AG08396 (cell line): ENCODE data around the gene EHHADH.
"Not testable (repeated sequence)": the region's sequence is repeated elsewhere in the genome, so short reads cannot be mapped to it uniquely, and the experiment has no call there.

Experiments used
- DNase-seq: peaks from one replicate; pipeline ENCODE4 v3.0.0; 2012; ENCODE audit warnings: low spot score, mixed read lengths

EHHADH gene

GRCh38 chr3:185253645-185254410 lies at the start of gene EHHADH:
TSS of gene EHHADH (minus strand) at chr3:185254049. CDS start at chr3:185254022, 27 bp downstream.
- peak; percentile 90 for DNase-seq

GRCh38 chr3:185299918-185300426 lies 46.1 kb upstream of the EHHADH start:
- not testable (repeated sequence) for DNase-seq

GRCh38 chr3:185297867-185298266 lies 44.0 kb upstream of the EHHADH start:
- DNase-seq = no peak

GRCh38 chr3:185292238-185292637 lies 38.4 kb upstream of the EHHADH start:
- no peak for DNase-seq

- no peak for DNase-seq
Observed at GRCh38 chr3:185290266-185290665, 36.4 kb upstream of the EHHADH start.

- no peak for DNase-seq
Observed at GRCh38 chr3:185283374-185283935, 29.6 kb upstream of the EHHADH start.

GRCh38 chr3:185282696-185283373 lies 29.0 kb upstream of the EHHADH start:
- DNase-seq = peak; percentile 96

GRCh38 chr3:185280572-185281365 lies 26.9 kb upstream of the EHHADH start:
- DNase-seq = peak; percentile 55

GRCh38 chr3:185279587-185280138 lies 25.8 kb upstream of the EHHADH start:
- DNase-seq = no peak

- DNase-seq = no peak
Observed at GRCh38 chr3:185276415-185276814, 22.6 kb upstream of the EHHADH start.

- no peak for DNase-seq
Observed at GRCh38 chr3:185272033-185272432, 18.2 kb upstream of the EHHADH start.

- no peak for DNase-seq
Observed at GRCh38 chr3:185270956-185271332, 17.1 kb upstream of the EHHADH start.

- peak; percentile 66 for DNase-seq
Observed at GRCh38 chr3:185270262-185270955, 16.6 kb upstream of the EHHADH start.

GRCh38 chr3:185268194-185268962 lies 14.5 kb upstream of the EHHADH start:
- no peak for DNase-seq

- no peak for DNase-seq
Observed at GRCh38 chr3:185267193-185267592, 13.3 kb upstream of the EHHADH start.

- DNase-seq = no peak
Observed at GRCh38 chr3:185264849-185265553, 11.2 kb upstream of the EHHADH start.

- no peak for DNase-seq
Observed at GRCh38 chr3:185263423-185263822, 9.6 kb upstream of the EHHADH start.

- no peak for DNase-seq
Observed at GRCh38 chr3:185257334-185257733, 3.5 kb upstream of the EHHADH start.

- DNase-seq = no peak
Observed at GRCh38 chr3:185254799-185255198, 950 bp upstream of the EHHADH start.

- not testable (repeated sequence) for DNase-seq
Observed at GRCh38 chr3:185253133-185253532, 716 bp downstream of the EHHADH start.
